ENCODE data around the gene SYT12.
A peak's percentile ranks its signal among the peaks of the same experiment; 100 is the strongest.

SYT12 gene

GRCh38 chr11:67020949-67021348 lies 2.0 kb upstream of the SYT12 start:
- Histone ChIP-seq H3K36me3 (ENCODE audit: insufficient read depth, low read length) (no peaks in the 10 kb centered on the region), H3K4me2 (ENCODE audit: low read length) (no peak overlapping the region), H3K27me3 (ENCODE audit: control insufficient read depth, insufficient read depth, low read length) (no peaks in the 10 kb centered on the region), H3K9me3 (replicated peaks; ENCODE audit: low read length) (no peaks in the 10 kb centered on the region), H3K4me3 (ENCODE audit: low read length) (no peak overlapping the region), H3K9ac (ENCODE audit: low read depth, low read length) (no peak overlapping the region), H3K4me1 (ENCODE audit: control insufficient read depth, insufficient read depth, low read length) (peaks cover 34% of the 10 kb centered on the region)

- H3K36me3 ChIP-seq (ENCODE audit: insufficient read depth, low read length), result no peaks in the 10 kb centered on the region
- no peaks in the 10 kb centered on the region for H3K9me3 ChIP-seq (replicated peaks; ENCODE audit: low read length)
- peak overlapping the region; percentile 91 for H3K4me2 ChIP-seq (ENCODE audit: low read length)
- peak overlapping the region; percentile 68 for H3K4me3 ChIP-seq (ENCODE audit: low read length)
- H3K9ac ChIP-seq (ENCODE audit: low read depth, low read length), result peak overlapping the region; percentile 59
- peaks cover 34% of the 10 kb centered on the region for H3K4me1 ChIP-seq (ENCODE audit: control insufficient read depth, insufficient read depth, low read length)
- H3K27me3 ChIP-seq (ENCODE audit: control insufficient read depth, insufficient read depth, low read length), result no peaks in the 10 kb centered on the region
Observed at GRCh38 chr11:67022341-67022933, 497 bp upstream of the SYT12 start.

GRCh38 chr11:67023957-67024353 lies 1.0 kb downstream of the SYT12 start:
- H3K4me2 ChIP-seq (ENCODE audit: low read length), result peak overlapping the region; percentile 91
- no peaks in the 10 kb centered on the region for H3K27me3 ChIP-seq (ENCODE audit: control insufficient read depth, insufficient read depth, low read length)
- H3K4me3 ChIP-seq (ENCODE audit: low read length), result peak overlapping the region; percentile 68
- no peaks in the 10 kb centered on the region for H3K9me3 ChIP-seq (replicated peaks; ENCODE audit: low read length)
- peak overlapping the region; percentile 59 for H3K9ac ChIP-seq (ENCODE audit: low read depth, low read length)
- peaks cover 34% of the 10 kb centered on the region for H3K4me1 ChIP-seq (ENCODE audit: control insufficient read depth, insufficient read depth, low read length)
- H3K36me3 ChIP-seq (ENCODE audit: insufficient read depth, low read length), result no peaks in the 10 kb centered on the region

GRCh38 chr11:67024410-67024809 lies 1.5 kb downstream of the SYT12 start:
- Histone ChIP-seq H3K36me3 (ENCODE audit: insufficient read depth, low read length) (no peaks in the 10 kb centered on the region), H3K4me3 (ENCODE audit: low read length) (no peak overlapping the region), H3K9me3 (replicated peaks; ENCODE audit: low read length) (no peaks in the 10 kb centered on the region), H3K27me3 (ENCODE audit: control insufficient read depth, insufficient read depth, low read length) (no peaks in the 10 kb centered on the region), H3K9ac (ENCODE audit: low read depth, low read length) (no peak overlapping the region), H3K4me1 (ENCODE audit: control insufficient read depth, insufficient read depth, low read length) (peaks cover 34% of the 10 kb centered on the region), H3K4me2 (ENCODE audit: low read length) (peak overlapping the region; percentile 91)

- peak overlapping the region; percentile 91 for H3K4me2 ChIP-seq (ENCODE audit: low read length)
- H3K9ac ChIP-seq (ENCODE audit: low read depth, low read length), result no peak overlapping the region
- H3K36me3 ChIP-seq (ENCODE audit: insufficient read depth, low read length), result no peaks in the 10 kb centered on the region
- H3K4me1 ChIP-seq (ENCODE audit: control insufficient read depth, insufficient read depth, low read length), result peaks cover 34% of the 10 kb centered on the region
- no peaks in the 10 kb centered on the region for H3K9me3 ChIP-seq (replicated peaks; ENCODE audit: low read length)
- no peaks in the 10 kb centered on the region for H3K27me3 ChIP-seq (ENCODE audit: control insufficient read depth, insufficient read depth, low read length)
- no peak overlapping the region for H3K4me3 ChIP-seq (ENCODE audit: low read length)
Observed at GRCh38 chr11:67024966-67025365, 2.0 kb downstream of the SYT12 start.

GRCh38 chr11:67025750-67026149 lies 2.8 kb downstream of the SYT12 start:
- no peak overlapping the region for H3K9ac ChIP-seq (ENCODE audit: low read depth, low read length)
- no peaks in the 10 kb centered on the region for H3K9me3 ChIP-seq (replicated peaks; ENCODE audit: low read length)
- no peak overlapping the region for H3K4me2 ChIP-seq (ENCODE audit: low read length)
- H3K36me3 ChIP-seq (ENCODE audit: insufficient read depth, low read length), result no peaks in the 10 kb centered on the region
- peaks cover 38% of the 10 kb centered on the region for H3K4me1 ChIP-seq (ENCODE audit: control insufficient read depth, insufficient read depth, low read length)
- no peak overlapping the region for H3K4me3 ChIP-seq (ENCODE audit: low read length)
- no peaks in the 10 kb centered on the region for H3K27me3 ChIP-seq (ENCODE audit: control insufficient read depth, insufficient read depth, low read length)

GRCh38 chr11:67026941-67027340 lies 4.0 kb downstream of the SYT12 start:
- Histone ChIP-seq H3K36me3 (ENCODE audit: insufficient read depth, low read length) (no peaks in the 10 kb centered on the region), H3K4me1 (ENCODE audit: control insufficient read depth, insufficient read depth, low read length) (peaks cover 42% of the 10 kb centered on the region), H3K4me2 (ENCODE audit: low read length) (no peak overlapping the region), H3K4me3 (ENCODE audit: low read length) (no peak overlapping the region), H3K9ac (ENCODE audit: low read depth, low read length) (no peak overlapping the region), H3K27me3 (ENCODE audit: control insufficient read depth, insufficient read depth, low read length) (no peaks in the 10 kb centered on the region), H3K9me3 (replicated peaks; ENCODE audit: low read length) (no peaks in the 10 kb centered on the region)

GRCh38 chr11:67027483-67027930 lies 4.6 kb downstream of the SYT12 start:
- Histone ChIP-seq H3K4me3 (ENCODE audit: low read length) (no peak overlapping the region), H3K9me3 (replicated peaks; ENCODE audit: low read length) (no peaks in the 10 kb centered on the region), H3K27me3 (ENCODE audit: control insufficient read depth, insufficient read depth, low read length) (no peaks in the 10 kb centered on the region), H3K4me1 (ENCODE audit: control insufficient read depth, insufficient read depth, low read length) (peaks cover 42% of the 10 kb centered on the region), H3K4me2 (ENCODE audit: low read length) (no peak overlapping the region), H3K9ac (ENCODE audit: low read depth, low read length) (no peak overlapping the region), H3K36me3 (ENCODE audit: insufficient read depth, low read length) (no peaks in the 10 kb centered on the region)

- no peak overlapping the region for H3K4me2 ChIP-seq (ENCODE audit: low read length)
- H3K4me3 ChIP-seq (ENCODE audit: low read length), result no peak overlapping the region
- no peaks in the 10 kb centered on the region for H3K9me3 ChIP-seq (replicated peaks; ENCODE audit: low read length)
- no peak overlapping the region for H3K9ac ChIP-seq (ENCODE audit: low read depth, low read length)
- peaks cover 38% of the 10 kb centered on the region for H3K4me1 ChIP-seq (ENCODE audit: control insufficient read depth, insufficient read depth, low read length)
- no peaks in the 10 kb centered on the region for H3K27me3 ChIP-seq (ENCODE audit: control insufficient read depth, insufficient read depth, low read length)
- no peaks in the 10 kb centered on the region for H3K36me3 ChIP-seq (ENCODE audit: insufficient read depth, low read length)
Observed at GRCh38 chr11:67027943-67028542, 5.1 kb downstream of the SYT12 start.

GRCh38 chr11:67029146-67029545 lies 6.2 kb downstream of the SYT12 start:
- no peaks in the 10 kb centered on the region for H3K27me3 ChIP-seq (ENCODE audit: control insufficient read depth, insufficient read depth, low read length)
- H3K4me1 ChIP-seq (ENCODE audit: control insufficient read depth, insufficient read depth, low read length), result peaks cover 37% of the 10 kb centered on the region
- no peak overlapping the region for H3K4me2 ChIP-seq (ENCODE audit: low read length)

GRCh38 chr11:67030976-67031375 lies 8.0 kb downstream of the SYT12 start:
- H3K27me3 ChIP-seq (ENCODE audit: control insufficient read depth, insufficient read depth, low read length), result no peaks in the 10 kb centered on the region
- H3K4me1 ChIP-seq (ENCODE audit: control insufficient read depth, insufficient read depth, low read length), result peaks cover 32% of the 10 kb centered on the region
- H3K9ac ChIP-seq (ENCODE audit: low read depth, low read length), result no peak overlapping the region
- H3K9me3 ChIP-seq (replicated peaks; ENCODE audit: low read length), result no peaks in the 10 kb centered on the region
- H3K4me2 ChIP-seq (ENCODE audit: low read length), result no peak overlapping the region
- no peaks in the 10 kb centered on the region for H3K36me3 ChIP-seq (ENCODE audit: insufficient read depth, low read length)
- H3K4me3 ChIP-seq (ENCODE audit: low read length), result no peak overlapping the region

More at GRCh38 chr11:67029146-67029545, 6.2 kb downstream of the SYT12 start:
- no peak overlapping the region for H3K4me3 ChIP-seq (ENCODE audit: low read length)
- H3K9ac ChIP-seq (ENCODE audit: low read depth, low read length), result no peak overlapping the region
- H3K36me3 ChIP-seq (ENCODE audit: insufficient read depth, low read length), result no peaks in the 10 kb centered on the region
- H3K9me3 ChIP-seq (replicated peaks; ENCODE audit: low read length), result no peaks in the 10 kb centered on the region
